ENCODE measurements around the gene UNC93A. TPM values are rescaled to one million over a fixed set of nuclear protein-coding genes. Genes with fewer than 3 reads are reported as not detected.

Gene UNC93A
- total and polyA plus RNA-seq, 7 donors, result 0.45 TPM; not detected in 6

Other genes with a start within 250 kb of the UNC93A start
- not detected for gene CCR6, start 168.2 kb upstream of the UNC93A start, total RNA-seq
- gene CCR6, start 168.2 kb upstream of the UNC93A start, polyA plus RNA-seq, result 1 to 10 TPM in 1 of 3 donors, under 1 TPM in 1, not detected in 1; 0.46 to 7.7 TPM
- not detected for gene GPR31, start 133.3 kb upstream of the UNC93A start, total RNA-seq
- gene GPR31, start 133.3 kb upstream of the UNC93A start, polyA plus RNA-seq, result under 1 TPM in 1 of 3 donors, not detected in 2; 0.28 TPM
- not detected for gene TTLL2, start 33.8 kb downstream of the UNC93A start, total RNA-seq
- gene TTLL2, start 33.8 kb downstream of the UNC93A start, polyA plus RNA-seq, result not detected